NCI-H460 (cell line): Measurements from ENCODE around the gene DNAJB11. TPM values are rescaled to one million over a fixed set of nuclear protein-coding genes. Genes with fewer than 3 reads are reported as not detected.
"Not testable (repeated sequence)": the region's sequence is repeated elsewhere in the genome, so short reads cannot be mapped to it uniquely, and the experiment has no call there.

Experiments
- DNase-seq: peaks from one replicate; pipeline ENCODE4 v3.0.0-alpha.2; 2016; ENCODE audit warnings: low read depth; ENCODE audit errors: extremely low read depth
- total RNA-seq: library from RNA; depleted of rRNA; stranded (reverse); fragments of >200 nt; shearing (Covaris generic); gene quantifications from 2 replicates; pipeline ENCODE4 v1.2.3, GENCODE V29; 2014

The DNAJB11 gene
- total RNA-seq, 1 experiment from 2014 or later, result 66.3 TPM

DNA sequence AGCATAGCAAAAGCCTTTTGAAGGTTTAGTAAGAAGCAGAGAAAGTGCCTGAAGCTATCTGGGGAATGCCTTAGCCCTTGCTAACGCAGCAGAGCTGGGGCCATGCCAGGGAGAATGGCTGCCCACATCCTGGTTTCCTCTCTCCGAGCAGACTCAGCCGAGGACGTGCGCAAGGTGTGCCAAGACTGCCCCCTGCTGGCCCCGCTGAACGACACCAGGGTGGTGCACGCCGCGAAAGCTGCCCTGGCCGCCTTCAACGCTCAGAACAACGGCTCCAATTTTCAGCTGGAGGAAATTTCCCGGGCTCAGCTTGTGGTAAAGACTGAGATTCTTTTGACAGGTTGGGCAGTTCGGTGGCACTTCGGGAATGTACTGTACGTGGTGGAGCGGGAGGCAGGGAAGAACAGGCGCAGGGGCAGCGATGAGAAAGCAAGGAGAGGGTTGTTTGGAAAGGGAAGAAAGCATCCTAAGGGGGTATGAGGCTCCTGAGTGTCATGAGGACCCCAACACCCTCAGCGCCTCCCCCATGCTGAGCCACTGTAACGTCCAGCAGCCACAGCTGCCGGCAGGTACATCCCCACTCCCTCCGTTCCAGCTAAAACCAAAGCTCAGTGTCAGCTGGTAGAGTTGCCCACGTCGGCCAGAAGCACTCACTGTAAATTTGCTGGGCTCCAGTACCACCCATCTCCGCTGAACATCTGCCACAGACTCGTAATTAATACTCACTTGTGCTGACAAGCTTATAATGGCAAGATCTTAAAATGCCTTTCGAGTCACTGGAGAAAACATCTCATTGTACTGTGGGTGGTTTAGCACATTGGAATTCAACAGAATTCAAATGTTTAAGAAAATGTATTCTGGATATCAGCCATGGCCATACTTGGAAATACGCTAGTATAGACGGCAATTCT lies 46.8 kb downstream of the DNAJB11 start:
- peak; percentile 79 for DNase-seq

DNA sequence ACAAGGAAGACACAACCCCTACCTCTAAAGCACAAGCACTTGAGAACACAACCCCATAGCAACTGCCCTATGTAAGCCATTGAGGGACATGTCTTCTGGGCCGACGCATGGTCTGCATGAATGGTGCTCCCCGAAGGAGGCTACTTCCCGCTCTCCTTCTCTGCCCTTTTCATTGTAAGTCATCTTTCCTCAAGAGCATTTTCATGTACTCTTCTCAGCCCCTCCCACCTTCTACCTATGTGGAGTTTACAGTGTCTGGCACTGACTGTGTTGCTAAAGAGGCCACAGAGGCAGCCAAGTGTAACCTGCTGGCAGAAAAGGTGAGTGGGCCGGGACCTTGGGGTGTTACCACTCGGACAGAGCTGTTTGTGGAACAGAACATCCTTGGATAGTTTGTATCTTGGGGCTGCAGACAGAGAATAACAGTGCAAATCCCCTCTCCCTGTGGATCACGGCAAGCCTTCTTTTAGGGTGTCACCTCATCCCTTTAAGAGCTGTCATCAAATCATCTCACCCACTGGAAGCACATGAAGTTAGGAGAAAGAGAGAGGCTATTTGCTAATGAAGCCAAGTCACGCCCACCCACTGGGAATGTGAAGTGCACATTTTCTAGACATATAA lies 47.9 kb downstream of the DNAJB11 start:
- DNase-seq, result no peak

DNA sequence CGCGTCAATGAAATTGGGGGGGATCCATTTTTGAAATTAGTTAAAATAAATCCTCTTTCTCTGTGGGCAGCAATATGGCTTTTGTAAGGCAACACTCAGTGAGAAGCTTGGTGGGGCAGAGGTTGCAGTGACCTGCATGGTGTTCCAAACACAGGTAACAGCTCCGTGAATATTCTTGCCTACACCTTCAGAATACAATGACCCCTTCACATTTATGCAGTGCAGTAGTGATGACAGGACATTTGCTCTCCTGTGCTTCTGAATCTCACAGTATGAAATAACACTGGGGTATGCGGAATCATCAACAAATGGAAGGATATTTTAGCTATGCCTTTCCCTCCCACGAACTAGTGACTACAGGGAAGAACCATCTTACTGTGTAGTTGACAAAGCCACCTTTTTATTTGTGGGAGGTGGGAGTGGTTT lies 49.3 kb downstream of the DNAJB11 start:
- DNase-seq, result no peak

DNA sequence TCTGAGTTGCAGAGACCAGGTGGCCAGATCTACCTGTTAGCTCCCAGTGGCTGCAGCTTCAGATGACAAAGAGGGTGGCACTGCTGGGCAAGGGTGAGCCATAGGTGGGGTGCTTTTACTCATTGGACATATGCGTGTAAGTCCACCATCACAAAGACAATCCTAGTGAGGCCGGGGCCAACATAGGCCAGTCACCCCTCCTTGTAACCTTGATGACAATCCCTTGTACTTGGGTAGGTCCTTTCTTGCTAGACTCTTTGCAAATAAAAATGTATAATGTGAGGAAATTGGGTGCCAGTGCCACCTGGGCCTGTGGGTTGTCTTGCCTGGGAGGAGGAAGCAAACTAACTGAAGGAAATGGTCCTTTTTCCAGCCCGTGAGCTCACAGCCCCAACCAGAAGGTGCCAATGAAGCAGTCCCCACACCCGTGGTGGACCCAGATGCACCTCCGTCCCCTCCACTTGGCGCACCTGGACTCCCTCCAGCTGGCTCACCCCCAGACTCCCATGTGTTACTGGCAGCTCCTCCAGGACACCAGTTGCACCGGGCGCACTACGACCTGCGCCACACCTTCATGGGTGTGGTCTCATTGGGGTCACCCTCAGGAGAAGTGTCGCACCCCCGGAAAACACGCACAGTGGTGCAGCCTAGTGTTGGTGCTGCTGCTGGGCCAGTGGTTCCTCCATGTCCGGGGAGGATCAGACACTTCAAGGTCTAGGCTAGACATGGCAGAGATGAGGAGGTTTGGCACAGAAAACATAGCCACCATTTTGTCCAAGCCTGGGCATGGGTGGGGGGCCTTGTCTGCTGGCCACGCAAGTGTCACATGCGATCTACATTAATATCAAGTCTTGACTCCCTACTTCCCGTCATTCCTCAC lies 49.9 kb downstream of the DNAJB11 start:
- no peak for DNase-seq

DNA sequence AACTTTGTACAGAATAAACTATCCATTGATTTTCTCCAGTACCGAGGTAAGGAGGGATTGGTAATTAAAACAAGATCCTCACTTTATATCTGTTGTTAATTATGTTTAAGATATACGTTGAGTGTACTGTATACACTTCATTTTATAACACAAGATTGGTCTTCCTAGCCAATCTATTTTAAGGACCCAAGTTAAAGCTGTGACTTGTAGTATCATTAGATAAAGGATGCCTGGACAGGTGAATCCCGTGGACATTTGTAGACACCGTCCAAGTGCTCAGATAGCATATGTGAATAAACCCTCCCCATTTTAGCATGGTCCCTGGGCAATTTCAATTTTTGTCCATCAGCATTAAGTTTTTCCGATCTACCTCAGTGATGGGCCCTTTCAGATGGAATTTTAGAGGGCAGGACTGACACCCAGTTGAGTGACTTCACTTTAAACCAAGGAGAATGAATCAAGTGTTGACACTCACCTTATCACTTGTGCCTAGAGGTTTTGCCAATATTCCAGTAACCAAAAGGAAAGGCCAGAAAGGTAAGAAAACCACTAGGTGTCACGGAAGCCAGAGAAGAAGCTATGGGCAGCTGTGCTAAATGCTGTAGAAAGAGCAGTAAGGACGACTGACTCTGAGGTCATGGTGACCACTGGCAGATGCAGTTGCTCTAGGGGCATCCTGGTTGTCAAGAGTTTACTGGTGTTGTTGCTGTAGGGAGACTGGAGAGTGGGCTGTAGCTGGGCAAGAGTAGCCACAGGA lies 51.6 kb downstream of the DNAJB11 start:
- DNase-seq, result no peak

DNA sequence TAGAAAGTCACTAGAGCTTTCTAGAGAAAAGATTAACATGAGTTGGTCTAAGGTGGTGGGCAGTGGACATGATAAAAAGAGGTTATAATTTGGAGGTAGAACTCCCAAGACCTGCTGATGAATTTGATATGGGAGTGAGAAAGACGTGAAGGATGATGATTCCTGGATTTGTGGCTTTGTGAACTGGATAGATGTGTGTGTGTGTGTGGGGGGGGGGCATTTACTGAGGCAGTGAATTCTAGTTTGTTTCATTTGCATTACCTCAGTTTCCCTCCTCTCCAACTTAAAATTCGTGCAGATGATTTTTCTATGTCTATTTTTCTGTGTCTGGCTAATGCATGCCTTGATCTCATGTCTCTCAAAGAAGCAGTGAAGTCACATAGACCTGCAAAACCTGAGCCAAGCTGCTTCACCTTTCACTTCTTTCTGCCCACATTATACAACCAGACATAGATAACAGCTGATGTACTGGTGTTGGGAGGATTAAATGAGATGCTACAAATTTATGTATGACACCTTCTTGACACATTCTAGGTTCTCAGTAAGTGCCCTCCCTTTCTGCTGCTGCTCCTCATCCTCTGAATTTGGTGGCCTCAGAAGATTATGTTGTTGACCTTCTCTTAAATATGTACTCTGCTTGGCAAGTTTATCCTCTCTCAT lies 52.3 kb downstream of the DNAJB11 start:
- DNase-seq, result no peak

DNA sequence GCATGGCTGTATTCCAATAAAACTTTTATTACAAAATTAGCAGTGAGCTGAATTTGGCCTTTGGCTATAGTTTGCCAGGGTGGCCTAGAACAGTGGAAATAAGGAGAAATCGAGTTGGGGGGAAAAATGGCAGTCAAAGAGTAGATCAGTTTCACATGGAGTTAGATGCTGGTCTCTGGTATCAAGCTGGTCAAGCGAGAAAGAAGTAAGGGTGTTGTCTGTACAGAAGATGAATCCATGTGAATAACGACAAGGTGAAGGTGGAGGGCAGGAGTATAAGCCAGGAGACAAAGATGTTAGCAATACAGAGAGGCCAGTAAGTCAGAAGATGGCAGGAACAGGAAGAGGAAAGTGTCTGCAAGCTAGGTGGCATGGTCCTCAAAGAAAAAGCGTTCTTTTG lies 54.1 kb downstream of the DNAJB11 start:
- no peak for DNase-seq

DNA sequence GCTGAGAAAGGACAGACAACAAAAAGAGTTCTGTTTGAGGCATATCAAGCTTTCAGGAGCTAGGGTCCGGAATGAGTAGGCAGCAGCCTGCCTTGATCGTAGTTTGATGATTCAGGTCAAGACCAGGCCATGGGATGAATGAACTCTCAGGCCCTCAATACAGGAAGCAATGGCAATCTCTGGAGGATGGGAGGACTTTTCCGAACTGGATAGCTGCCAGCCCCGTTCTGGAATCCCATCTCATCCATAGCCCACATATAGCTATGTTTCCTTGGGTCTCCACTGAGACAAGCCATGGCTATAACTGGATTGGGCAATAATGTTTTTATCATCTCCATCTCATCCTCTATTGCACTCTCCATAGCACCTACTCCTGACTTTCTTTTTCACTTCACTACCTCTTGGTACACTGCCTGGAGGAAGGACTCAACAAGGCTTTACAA lies 55.1 kb downstream of the DNAJB11 start:
- no peak for DNase-seq

DNA sequence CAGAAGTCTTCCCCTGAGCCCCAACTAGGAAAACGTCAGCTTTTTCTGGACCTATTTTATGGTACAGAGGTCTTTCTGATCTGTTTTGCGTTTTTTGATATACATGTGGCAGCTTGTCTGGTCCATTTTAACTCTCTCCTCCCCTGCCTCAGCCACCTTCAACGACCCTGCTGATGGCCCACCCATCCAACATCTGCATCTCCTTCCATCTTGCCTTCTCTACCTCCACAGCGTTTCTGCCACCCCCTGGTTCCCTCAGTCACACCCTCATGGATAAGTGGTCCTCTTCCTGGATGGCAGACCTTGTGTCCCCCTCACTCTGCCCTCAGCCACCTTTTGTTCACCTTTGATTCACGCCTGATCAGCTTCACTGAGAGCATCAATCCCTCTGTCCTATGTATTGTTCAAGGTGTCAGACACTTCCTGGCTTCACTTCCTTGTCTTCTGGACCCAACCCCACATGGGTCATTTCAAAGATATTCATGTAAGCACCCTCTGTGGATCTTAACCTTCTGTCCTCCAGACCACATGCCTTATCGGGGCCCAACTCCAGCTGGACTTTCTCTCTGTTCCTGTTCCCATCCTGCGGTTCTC lies 55.8 kb downstream of the DNAJB11 start:
- no peak for DNase-seq

DNA sequence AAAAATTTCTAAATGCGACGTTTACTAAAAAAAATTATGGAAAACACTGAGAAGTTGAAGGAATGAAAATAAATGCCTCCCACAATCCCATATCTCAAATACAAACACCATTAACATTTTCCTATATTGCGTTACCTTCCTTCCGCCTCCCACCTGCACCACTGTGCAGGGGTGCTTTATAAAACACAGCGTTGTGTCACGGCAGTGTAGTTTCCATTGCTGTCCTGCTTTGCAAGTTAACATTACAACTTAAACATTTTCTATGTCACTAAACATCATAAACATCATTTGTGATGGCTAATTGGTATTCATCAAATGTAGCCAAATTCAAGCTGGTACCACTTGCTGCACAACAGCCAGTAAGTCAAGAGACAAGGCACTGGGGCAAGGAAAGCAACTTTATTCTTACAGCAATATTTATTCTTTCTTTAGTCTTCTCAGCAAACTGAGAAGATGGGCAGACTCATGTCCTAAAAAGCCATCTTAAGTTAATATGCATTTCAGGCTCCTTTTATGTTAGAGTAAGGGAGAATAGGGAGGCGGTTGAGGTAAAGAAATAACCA lies 57.4 kb downstream of the DNAJB11 start:
- no peak for DNase-seq

DNA sequence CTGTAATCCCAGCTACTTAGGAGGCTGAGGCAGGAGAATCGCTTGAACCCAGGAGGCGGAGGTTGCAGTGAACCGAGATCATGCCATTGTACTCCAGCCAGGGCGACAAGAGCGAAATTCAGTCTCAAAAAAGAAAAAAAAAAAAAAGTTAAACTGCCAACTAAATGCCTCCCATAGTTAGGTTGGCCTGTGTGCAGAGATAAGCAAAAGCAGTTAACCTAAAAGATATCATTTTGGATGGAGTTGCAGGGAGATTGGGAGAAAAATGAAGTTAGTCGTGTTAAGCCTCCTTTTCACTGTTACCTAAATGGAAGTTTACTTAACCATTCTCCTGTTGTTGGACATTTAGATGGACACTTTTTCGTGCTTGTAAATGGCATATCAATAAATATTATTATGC lies 58.2 kb downstream of the DNAJB11 start:
- no peak for DNase-seq

DNA sequence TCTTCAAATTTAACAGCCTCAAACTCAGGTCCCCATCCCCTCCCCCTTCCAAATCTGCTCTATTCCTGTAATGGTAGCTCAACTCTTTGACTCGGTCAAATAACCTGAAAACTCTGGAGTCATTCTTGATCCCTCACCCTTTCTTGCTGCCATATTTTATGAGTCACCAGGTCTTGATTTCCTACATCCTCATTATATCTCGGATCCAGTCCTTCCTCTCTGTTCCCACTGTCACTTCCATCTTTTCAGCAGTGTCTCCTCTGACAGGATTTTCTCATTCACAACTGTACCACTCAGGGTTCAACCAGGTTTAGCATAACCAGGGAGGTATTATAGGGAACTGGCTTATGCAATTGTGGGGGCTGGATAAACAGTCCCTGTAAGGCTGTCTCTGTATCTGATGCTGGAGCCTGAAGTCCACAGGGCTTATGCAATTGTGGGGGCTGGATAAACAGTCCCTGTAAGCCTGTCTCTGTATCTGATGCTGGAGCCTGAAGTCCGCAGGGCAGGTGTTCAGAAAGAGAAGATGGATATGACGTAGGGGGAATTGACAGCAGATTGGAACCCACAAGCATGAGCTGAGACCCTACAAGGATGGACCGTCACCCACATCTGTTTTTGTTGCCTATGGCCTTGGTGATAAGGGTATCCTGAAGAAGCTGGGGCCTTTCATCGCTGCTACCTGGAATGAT lies 60.6 kb downstream of the DNAJB11 start:
- no peak for DNase-seq

DNA sequence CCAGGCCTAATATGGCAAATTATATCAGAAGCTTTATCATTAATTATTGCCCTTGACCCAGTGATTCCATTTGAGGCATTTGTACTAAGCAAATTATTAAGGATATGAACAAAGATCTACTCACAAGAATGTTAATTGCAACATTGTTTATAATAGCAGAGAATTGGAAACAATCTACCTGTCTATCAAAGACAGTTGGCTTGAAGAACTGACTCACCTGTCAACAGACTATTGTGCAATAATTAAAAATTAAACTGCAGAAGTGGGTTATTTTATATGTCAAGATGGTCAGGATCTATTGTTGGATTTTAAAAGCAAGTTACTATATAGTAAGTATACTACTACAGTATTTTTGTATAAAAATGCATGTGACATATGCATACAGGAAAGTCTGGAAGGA lies 63.0 kb downstream of the DNAJB11 start:
- DNase-seq, result no peak

DNA sequence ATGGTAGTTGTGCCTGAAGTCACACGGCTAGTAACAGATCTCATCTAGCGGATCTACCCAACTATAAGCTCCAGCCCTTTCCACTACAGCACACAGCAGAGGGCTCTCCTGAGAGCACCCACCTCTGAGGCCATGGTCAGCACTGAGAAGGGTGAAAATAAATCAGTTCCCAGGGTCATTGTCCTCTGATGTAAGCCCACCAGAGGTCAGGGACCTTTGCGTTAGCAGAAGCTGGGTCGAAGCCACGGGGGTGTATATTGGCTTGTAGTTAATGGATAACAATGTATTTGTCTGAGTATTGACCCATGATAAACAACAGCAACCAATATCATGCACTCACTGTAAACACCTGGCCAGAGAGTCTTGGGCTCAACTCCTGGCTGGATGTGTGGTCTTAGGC lies 63.7 kb downstream of the DNAJB11 start:
- DNase-seq, result not testable (repeated sequence)
